NCI-H2107 treated with DMSO at 0.1 percent for 48 hours (cell line): ENCODE measurements around the gene FBXO24.

Experiments used
- DNase-seq: peaks from one replicate; lab custom pipeline; 2025; ENCODE audit not compliant: unreplicated experiment; lab: John Stamatoyannopoulos, UW

FBXO24 gene

DNA sequence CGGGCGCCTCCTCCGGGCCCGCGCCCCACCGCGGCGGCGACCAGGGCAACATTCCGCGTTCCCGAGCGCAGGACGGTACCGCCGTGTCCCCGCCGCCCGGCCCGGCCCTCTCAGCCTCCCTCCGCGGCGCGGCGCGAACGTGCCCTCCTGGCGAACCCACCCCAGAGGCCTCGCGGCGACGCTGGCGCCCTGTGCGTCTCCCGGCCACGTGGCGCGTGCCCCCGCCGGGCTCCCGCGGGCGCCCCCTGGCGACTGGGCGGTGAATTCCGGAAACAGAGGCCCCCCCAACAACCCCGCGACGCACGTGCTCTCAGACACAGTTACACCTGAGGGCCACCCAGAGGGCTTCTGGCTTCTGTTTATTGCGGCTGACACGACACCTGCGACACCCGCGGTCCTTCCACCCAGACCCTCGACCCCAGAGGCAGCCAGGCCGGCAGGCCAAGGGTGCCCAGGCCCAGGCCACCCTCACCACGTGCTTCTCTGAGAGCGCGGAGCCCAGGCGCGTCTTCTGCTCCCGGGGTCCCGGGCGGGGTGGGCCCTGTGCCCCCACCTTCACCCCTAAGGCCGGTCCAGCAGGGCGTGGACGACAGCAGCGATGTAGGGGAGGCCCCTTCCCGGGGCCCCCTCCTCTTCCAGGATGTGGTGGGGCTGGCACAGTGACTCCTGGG, 12.3 kb upstream of the FBXO24 start, which contains the start of gene SAP25:
TSS of gene SAP25 (minus strand) at position 210 of the 671 bp plus-strand sequence. CDS start at position 52, 158 bp downstream.
- no peak for DNase-seq

DNA sequence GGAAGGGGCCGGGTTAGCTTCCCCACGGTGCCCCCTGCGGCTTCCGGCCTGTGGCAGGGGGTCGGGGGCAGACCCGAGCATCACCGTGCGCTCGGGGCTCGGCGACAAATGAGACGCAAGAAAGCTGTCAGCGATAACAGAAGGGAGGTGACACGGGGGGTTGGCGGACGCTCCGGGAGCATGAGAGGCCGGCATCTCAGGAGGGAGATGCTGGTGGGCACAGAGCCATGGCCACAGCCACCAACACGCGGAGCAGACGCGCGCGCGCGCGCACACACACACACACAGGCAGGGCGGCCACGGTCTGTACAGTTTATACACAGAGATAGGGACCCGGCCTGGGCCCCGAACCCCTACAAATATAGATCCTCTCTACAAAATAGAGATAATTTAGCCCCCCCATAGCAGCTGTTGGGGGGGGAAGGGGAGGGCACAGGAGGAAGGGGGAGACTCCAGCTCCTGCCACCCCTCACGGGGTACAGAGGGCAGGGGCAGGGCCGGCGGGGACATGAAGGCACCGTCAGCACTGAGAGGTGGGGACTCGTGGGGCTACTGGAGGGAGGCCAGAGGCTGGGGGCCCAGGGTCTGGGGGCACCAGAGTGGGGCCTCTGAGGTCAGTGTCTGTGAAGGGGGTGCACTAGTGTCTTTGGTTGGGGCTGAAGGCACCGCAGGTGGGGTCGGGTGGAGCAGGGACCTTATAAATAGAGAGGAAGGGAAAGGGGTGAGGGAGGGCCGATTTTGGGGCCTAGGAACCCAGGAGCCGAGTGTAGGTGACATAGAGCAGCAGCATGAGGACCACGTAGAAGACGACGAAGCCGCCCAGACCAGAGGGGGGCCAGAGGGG, 11.5 kb upstream of the FBXO24 start:
- no peak for DNase-seq

DNA sequence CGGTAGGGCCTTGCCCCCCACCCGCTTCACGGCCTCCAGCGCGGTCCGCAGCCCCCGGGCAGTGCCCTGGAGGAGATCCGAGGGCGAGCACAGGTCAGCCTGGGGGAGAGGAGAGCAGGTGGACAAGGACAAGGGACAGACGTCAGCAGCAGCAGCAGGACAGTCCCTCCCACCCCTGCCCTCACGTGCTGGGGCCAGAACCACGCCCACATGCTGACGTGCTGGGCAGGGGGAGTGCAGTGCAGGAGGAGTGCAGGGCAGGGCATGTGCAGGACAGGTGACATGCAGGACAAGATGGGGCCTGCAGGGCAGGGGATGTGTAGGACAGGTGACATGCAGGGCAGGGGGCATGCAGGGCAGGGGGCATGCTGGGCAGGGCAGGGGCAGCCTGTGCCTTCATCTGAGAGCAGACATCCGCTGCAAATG, 10.9 kb upstream of the FBXO24 start:
- no peak for DNase-seq

DNA sequence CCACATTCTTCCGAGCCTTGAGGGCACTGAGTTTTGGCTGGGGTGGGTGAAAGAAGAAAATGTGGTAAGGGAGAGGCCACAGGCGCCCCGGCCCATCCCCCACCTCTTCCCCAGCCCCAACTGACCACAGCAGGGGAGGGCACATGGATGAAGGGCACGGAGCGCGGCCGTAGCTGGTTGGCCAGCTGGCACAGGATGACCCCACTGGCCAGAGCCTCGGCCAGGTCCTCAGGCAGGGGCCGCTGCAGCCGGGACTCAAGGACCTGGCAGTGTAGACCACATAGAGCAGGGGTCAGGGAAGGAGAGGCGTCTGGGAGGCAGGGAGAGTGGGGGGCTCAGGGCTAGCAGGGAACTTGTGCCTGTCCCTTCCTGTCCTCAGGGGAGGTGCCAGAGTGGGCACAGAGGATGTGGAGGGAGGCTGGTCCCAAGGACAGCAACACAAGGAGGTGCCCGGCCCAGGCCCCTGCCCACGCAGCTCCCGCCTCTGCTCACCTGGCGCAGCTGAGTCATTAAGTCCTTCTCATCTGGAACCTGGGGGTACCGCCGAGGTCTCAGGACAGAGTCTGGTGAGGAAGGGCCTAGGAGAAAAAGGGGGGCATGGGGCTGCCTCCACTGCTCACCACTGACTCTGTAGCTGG, 10.3 kb upstream of the FBXO24 start:
- DNase-seq, result no peak

DNA sequence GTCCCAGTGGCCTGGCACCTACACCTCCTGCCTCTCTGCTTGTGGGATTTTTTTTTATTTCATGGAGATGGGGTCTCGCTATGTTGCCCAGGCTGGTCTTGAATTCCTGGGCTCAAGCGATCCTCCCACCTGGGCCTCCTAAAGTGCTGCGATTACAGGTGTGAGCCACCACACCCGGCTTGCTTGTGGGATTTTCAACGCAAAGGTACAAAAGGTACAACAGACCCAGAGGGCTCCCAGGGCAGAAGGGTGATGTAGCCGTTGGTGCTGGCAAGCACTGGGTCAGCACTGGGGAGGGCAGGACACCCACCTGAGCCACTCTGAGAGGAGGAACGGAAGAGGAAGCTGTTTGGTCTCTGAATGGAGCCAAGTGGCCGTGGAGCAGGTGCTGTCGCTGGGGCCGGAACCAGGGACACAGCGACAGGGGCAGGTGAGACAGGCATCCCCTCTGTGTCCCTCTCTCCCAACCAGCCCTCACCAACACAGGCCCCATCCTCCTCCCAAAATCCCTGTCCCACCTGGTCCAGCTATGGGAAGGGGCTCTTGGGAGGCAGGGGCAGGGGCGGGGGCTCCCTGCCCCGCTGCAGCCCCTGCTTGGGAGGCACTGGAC, 9.6 kb upstream of the FBXO24 start:
- no peak for DNase-seq

DNA sequence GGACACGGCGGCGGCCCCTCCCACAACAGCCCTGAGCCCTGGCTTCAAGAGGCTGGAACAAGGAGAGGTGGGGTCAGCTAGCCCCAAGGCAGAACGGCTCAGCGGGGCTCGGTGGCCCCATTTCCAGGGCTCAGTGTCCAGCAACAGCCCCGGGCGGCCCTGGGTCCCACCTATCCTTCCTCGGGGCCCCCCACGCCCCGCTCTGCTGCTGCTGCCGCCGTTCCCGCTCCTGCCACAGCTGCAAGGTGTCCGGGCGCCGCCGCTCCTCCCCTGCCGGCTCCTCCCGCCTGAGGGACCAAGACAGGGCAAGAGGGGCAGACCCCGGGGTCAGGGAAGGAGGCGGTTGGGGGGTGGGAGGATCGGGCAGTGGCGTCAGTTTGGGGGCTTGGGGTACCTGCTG, 9.0 kb upstream of the FBXO24 start:
- no peak for DNase-seq

DNA sequence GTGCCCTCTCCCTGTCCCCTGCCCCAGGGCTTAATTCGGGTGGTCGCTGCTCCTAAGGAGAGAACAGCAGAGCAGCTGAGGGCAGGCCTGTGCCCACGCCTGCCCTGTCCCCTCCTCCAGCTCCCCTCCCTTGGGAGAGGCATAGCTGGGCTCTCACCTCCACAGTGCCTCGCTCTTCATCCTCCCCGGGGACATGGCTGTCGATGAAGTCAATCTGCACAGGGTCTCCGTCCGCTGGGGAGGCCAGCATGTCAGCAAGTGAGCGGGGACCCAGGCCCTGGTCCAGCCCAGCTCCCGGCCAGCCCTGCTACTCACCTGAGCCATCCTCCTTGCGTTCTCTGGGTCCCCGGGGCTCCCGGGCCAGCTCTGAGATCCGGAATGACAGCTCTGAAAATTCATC, 8.6 kb upstream of the FBXO24 start:
- no peak for DNase-seq

DNA sequence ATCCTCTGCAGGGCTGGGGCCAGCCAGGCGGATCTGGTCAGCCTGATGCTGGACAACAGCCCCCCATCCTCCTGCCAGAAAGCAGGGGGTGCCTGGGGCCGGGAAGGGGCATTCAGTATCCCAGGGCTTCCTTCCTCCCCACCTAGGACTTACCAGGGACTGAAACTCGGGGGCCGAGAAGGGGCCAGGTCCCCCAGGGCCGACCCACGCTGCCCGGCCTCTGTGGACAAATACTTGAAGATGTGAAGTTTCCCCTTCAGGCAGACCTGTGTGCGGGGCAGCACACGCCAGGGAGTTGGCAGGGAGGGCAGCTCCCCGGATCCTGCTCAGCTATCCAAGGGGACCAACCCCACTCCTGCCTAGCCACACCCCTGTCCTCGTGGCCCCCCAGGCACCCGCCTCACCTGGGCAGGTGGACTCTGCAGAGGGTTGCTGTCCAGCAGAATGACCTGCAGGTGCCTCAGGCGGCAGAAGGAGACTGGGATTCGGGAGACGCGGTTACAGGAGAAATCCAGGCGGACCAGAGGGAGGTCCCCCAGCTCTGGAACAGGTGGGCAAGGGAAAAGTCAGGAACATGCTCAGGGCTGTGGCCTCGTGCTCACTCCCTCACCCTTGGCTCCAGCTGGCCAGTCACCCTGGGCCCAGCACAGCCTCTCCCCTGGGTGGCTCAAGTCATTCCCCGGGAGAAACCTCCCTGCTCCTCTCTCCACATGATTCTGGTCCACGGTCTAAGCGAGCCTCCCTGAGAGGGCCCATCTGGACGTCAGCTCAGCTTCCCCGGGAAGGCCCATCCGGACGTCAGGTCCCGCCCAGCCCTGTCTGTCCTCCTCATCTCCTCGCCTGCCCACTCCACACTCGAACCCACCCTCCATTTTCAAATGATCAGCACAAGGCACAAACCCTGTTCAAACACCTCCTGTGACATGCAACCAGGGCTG, 7.6 kb upstream of the FBXO24 start:
- no peak for DNase-seq

DNA sequence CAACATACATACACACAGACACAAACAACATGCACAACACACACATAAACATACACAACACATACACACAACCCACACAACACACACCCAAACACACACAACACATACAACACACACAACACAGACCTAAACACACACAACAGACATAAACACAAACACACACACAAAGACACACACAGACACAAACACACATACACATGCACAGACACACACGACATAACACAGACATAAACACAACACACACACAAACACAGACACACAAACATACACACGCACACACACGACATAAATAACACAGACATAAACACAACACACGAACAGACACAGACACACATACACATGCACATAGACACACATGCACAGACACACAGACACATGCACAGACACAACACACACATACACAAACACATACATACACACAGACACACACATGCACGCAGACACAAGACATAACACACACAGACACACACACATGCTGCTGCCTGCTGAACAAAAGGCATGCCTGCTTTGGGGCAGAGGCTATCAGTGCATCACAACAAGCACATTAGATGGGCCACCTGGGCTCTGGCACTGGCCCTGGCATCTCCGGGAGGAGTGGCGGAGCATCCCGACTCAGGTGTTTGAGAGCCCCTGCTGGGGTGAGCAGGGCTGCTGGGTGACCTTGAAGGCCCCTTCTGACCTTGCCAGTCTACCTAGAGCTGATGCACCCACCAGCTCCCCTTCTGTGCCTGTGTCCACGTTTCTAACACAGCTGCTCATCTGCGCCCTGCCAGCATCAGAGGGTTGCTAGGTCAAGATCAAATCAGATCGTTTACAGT, 5.5 kb upstream of the FBXO24 start:
- no peak for DNase-seq

DNA sequence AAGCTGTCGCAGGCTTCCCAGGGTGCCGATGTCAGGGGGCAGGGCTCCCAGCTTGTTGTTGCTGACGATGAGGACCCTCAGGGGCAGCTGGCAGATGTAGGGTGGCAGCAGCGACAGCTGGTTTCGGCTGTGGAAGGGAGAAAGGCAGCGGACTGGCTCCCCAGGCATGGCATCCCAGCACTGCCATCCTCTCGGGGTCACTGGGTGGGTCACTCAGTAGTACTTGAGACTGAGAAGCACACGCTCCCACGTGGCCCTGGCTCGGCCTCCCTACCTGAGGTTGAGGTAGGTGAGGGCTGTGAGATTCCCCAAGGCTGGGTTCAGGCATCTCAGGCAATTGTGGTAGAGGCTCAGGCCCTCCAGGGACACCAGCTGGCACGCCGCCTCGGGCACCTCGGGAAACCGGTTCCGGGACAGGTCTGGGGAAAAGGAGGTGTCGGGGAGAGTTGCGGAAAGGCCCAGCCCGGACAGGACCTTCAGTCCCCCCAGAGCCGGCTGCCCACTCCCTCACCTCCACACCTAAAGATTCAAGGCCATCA, 4.0 kb upstream of the FBXO24 start:
- no peak for DNase-seq

DNA sequence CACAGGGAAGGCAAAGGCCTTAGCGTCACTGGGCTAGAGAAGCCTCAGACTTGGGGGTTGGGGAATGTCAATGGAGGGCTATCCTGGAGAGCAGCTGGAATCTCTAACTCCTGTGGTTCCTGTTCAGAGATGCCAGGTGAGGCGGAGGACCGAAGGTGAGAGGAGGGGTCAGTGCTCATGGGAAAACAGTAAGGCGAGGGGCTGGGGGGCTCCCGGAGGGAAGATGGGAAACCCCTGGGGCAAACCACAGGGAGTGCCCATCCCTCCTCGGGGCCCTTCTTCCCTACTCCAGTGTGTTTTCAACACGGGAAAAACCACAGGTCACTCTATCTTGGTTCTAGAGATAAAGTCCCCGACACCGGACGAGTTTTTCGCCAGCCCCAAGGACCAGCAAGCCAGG, 3.5 kb upstream of the FBXO24 start:
- DNase-seq, result no peak

DNA sequence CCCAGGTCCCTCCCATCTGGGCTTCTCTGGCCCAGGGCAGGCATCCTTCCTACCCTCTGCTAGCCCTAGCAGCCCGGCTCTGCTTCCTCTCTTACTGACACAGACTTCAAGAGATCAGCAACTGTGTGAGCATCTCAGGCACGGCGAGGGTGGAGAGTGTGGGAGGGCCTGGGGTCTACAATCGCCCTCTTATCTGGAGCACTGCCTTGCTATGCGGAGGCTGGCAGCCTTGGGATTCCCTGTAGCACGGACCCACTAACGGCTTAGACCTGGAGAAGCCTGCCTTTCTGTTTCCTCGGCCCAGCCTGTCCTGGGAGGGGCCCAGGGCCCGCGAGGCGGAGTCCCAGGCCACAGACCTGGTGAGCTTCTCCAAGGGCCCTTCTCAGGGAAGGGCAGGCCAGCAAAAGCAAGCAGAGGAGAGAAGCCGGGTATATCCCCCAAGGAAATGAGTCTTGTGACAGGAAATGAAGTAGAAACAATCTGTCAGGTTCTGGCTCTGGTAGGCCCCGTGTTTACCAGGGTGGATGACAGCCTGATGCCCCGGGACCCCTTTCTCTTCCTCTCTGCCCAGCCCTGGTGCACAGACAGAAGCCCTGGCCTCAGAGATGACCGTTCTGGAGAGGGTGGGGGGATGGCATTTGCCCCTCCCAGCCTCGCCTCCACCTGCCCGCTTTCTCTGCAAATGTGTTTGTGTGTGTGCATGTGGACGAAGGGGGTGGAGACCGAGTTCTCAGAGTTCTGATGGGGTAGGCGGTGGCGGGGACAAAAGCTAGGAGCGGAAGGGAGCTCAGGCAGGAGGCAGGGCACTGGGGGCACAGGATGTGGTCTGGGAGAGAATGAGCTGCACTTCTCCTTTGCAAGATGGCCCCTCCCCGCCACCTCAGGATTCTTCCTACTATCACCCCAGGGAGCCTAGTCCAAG, 2.7 kb upstream of the FBXO24 start:
- DNase-seq, result no peak

DNA sequence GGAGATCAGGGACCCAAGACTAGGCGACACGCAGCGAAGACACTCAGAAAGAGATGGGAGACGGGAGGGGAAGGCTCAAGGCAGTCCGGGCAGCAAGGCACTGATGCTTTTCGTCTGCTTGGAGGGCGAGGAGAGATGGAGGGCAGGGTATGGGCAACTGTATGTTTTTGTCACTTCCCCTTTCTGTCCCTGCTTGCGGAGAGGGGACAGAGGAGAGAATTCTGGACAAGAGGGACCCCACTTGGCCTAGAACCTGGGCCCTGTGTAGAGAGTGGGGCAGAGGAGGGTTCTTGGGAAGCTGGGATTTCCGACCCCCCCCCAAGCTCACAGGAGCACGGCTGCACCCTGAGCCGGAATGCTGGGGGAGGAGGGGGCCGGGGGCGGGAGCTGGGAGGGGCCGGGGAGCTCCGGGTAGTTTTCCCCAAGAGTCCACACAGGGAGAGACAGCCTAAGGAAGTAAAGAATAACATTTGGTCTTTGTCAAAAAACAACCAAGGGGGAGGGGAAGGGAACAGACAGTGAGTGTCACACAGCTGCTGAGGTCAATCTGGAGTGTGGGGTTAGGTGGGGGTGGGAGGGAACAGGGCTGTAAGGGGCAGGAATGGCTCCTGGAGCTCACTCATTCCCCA, 2.0 kb upstream of the FBXO24 start:
- no peak for DNase-seq

DNA sequence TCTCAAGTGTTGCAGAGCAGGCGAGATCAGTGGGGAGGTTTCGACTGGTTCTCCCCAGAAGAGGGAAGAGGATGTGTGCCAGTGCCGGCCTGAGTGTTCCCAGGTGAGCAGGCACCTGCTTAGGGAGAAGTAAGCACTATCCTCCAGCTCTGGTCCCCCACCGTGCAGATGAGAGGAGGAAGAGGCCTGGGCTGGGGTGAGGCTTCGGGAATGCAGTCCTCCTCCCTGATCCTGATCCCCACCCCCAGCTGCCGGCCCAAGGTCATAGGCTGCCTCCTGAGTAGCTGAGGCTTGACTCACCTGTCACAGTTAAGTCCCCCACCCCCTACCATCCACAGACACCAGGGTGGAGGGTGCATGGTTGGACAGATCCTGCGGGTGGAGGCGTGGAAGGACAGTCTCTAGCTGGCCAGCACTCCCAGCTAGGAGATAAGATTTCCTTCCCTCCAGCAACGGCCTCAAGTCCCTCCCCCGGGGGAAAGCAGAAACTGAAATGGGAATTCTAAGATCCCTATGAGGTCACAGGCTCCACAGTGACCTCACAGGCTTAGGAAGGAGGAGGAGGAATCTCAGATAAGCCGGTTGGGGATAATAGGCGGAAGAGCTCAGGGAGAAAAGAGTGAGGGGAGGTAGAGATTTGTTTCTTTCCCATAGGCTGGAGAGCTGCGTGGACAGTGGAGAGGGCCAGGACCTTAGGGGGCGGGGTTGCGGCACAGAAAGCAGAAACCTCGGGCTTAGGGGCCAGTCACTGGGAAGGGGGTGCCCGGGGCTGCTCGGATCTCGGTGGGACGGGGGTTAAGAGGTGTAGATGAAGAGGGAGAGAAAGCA, 1.2 kb upstream of the FBXO24 start:
- DNase-seq, result peak; percentile 25

DNA sequence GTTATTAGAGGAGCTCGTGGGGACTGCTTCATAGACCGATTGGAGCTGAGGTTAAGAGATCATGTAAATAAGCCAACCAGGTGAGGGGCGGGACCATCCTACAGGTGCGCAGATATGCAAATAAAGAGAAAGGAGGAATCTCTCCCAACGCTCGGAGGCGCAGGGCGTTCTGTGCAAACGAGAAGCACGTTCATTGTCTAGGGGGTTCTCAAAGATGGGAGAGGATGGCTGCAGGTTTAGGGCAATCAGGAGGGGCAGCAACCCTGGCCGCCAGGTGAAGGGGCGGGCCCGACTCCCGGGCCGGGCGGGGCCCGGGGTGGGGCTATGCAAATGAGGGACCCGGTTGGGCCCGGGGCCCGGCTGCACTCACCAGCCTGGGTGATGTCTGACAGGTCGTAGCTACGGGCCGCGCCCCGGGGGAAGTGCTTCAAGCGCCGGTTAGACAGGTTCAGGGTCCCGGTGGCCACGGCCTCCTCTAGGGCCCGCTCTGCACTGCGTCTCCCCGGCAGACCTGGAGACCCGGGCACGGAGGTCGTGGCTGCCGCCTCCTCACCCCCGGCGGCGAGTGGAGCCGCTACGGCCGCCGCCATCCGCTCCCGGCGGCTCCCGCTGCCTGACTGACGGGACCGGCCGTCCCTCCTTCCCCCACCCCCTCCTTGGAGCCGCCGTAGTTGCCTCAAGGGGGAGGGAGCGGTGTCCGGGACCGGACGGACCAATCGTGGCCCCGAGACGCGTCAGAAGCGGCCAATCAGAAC, 440 bp upstream of the FBXO24 start, which contains the start of gene LRCH4:
TSS of gene LRCH4 (minus strand) at position 619 of the 755 bp plus-strand sequence. CDS start at position 590, 29 bp downstream.
- peak; percentile 32 for DNase-seq

DNA sequence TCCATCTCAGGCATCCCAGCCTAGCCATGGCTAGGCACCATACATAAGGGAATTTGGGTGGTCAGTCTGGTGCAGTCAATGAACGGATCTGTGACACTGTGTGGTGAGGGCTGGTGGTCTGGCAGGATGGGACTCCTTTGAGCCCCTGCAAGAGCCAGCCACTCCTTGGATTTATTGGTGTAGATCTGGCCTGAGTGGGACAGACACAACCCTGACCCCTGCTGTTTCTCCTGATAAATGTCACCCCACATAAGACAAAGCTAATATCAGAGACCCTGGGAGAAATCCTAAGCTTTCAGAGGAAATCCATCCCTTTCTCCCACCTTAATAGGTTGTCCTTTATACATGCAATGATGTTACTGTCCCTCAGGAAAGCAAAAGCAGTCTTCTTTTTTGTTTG, 2.3 kb downstream of the FBXO24 start:
- DNase-seq, result no peak
